Neural cell (in vitro differentiated cells): ENCODE data around the gene SLC6A8.

ENCODE experiments used
- CTCF ChIP-seq: fragments of 450-650 bp; IDR thresholded peaks from 2 replicates; pipeline ENCODE4 v1.5.1; 2014; ENCODE audit warnings: antibody characterized with exemption, mild to moderate bottlenecking, moderate library complexity; ENCODE audit not compliant: poor library complexity, severe bottlenecking
- EP300 ChIP-seq: fragments of 450-650 bp; conservative IDR thresholded peaks from 2 replicates; pipeline ENCODE4 v1.6.1; 2014; ENCODE audit warnings: antibody characterized with exemption, mild to moderate bottlenecking, moderate library complexity; ENCODE audit not compliant: poor library complexity, severe bottlenecking
- EZH2 ChIP-seq: fragments of 200-600, 300-800 bp; shearing (Covaris generic), sonication (generic); IDR thresholded peaks from 2 replicates; pipeline ENCODE4 v1.6.1; 2014; ENCODE audit warnings: antibody characterized with exemption, low read length, borderline replicate concordance, mild to moderate bottlenecking; ENCODE audit not compliant: insufficient read depth, poor library complexity, severe bottlenecking
- POLR2AphosphoS5 ChIP-seq: IDR thresholded peaks from 2 replicates; pipeline ENCODE4 v1.6.1; 2012
- TAF1 ChIP-seq: IDR thresholded peaks from 2 replicates; pipeline ENCODE4 v1.6.1; 2012; ENCODE audit warnings: low read depth

GRCh38 chrX:153685156-153685536, 2.6 kb upstream of the SLC6A8 start:
- TF ChIP-seq POLR2AphosphoS5, result no peak
- TF ChIP-seq EZH2, result no peak
- no peak for TF ChIP-seq EP300
- TF ChIP-seq CTCF, result no peak
- TF ChIP-seq TAF1, result no peak
